HG03460 (cell line): Measurements from ENCODE around the gene PTPRG.
"Not testable (repeated sequence)": the region's sequence is repeated elsewhere in the genome, so short reads cannot be mapped to it uniquely, and the experiment has no call there.

ENCODE experiments used
- ATAC-seq: cut with Tn5 transposase; IDR thresholded peaks from one replicate; pipeline ENCODE4 v1.9.1; 2021; ENCODE audit not compliant: unreplicated experiment

PTPRG gene

DNA sequence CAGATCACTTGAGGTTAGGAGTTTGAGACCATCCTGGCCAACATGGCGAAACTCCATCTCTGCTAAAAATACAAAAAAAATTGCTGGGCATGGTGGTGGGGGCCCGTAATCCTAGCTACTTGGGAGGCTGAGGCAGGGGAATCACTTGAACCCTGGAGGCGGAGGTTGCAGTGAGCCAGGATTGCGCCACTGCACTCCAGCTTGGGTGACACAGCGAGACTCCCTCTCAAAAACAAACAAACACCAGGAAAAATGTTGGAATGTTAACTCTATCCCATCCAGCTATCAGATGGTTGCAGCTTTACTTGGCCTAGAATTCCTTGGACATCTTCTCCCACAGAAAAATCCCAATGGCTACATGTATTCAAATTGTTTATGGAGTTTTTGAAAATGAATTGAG, 254.9 kb downstream of the PTPRG start:
- not testable (repeated sequence) for ATAC-seq

DNA sequence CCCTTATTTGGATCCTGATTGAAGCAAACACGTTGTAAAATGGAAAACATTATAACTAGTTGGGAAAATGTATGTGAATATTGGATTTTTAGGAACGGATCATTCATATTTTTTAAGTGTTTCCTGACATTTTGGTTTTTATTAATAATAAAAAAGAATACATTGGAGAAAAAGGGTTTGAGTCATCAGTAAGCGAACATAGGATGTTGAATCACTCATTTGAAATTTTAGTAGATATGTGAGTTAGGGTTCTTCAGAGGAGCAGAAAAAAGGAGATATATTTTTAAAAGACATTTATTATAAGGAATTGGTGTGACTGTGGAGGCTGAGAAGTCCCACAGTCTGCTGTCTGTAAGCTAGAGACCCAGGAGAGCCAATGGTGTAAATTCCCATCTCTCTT, 258.5 kb downstream of the PTPRG start:
- ATAC-seq = no peak

DNA sequence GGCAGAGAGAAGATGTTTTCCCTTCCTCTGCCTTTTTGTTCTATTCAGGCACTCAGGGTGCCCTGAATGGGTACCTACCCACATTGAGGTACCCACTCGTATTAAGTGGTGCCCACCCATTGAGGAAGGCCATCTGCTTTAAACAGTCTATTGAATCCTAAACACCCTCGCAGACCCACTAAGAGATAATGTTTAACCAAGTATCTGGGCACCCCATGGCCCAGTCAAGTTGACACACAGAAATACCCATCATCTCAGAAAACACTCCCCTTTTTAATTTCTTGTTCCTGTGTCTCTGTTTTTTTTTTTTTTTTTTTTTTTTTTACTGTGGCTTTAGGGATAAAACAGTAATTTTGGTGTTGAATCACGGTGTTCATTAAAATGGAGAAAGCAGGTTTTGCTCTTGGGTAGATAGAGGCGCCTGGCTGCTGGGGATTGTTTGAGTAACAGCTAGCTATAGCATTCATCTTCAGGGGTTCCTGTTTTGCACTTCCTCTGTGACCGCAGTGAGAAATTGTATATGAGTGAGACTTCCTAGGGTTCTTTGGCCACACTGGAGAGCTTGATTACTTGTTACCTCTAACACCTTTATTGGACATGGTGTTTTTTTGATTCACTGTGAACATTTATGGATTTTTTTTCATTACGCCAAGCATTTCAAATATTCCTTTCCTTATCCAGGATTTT, 259.1 kb downstream of the PTPRG start:
- no peak for ATAC-seq

GRCh38 chr3:61821823-61822251, 260.5 kb downstream of the PTPRG start:
- no peak for ATAC-seq

GRCh38 chr3:61822588-61822987, 261.2 kb downstream of the PTPRG start:
- no peak for ATAC-seq

GRCh38 chr3:61824553-61825135, 263.3 kb downstream of the PTPRG start:
- no peak for ATAC-seq

- no peak for ATAC-seq
These were observed 264.8 kb downstream of the PTPRG start for GRCh38 chr3:61826161-61826560.

DNA sequence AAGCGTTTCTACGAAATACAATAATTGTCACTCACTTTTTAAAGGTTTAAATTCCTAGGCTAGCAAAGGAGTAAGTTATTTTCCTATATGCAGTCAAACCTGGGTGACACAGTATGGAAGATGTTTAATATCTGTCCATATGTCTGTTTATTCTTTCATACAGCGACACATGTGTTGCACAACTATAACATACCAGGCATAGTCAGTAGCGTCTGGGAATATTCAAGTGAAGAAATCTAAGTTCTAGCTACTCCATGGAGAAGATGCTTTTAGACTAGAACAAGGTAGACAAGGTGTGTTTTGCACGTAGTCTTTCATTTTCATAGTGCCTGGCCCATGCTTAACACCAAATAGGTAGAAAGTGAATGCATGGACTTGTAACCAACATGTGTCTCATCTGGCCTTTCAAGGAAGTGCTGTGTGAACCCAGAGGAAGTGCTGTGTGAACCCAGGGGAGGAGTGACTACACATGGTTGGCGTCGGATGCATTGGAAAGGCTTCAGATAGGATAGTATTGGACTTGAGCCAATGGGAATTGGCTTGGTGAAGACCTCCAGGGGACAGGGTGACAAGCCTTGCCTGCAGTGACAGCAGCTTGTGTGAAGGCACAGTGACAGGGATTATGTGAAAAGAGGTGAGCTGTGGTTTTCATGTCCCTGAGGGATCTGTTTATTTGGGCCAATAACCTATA, 267.0 kb downstream of the PTPRG start:
- ATAC-seq = no peak

DNA sequence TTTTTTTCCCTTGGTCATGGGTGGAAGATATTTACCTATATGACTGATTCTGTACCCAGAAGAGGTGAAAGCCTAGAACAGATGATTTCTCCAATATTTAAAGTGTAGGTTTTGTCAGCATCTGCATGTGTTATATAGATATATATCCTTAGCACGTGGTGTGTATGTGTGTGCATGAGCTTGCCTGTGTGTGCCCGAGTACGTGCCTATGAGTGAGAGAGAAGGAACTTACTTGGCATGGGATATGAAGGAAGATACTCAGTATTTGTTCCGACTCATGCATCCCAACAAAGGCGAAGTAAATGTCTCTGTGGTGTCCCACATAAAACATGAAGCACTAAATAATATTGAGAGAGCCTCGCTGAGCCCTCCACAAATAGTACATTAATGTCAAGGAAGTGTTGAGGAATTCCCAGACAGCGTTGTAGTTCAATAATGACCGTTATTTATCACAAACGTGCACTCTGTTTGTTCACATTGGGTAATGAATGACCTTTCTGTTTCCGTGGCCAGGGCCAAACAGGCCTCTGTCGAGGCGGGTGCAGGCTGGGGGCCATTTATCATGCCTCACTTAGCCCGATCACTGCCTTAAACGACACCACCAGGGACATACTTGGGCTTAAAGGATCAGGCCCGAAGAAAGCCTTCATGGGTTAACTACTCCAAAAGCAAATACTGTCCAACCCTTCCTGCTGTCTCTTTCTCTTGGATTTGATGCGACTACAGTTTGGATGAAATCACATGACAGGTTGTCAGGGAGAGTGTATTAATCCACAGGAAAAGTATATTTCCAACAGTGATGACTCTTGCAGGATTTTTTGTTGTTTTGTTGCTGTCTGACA, 267.7 kb downstream of the PTPRG start:
- no peak for ATAC-seq

DNA sequence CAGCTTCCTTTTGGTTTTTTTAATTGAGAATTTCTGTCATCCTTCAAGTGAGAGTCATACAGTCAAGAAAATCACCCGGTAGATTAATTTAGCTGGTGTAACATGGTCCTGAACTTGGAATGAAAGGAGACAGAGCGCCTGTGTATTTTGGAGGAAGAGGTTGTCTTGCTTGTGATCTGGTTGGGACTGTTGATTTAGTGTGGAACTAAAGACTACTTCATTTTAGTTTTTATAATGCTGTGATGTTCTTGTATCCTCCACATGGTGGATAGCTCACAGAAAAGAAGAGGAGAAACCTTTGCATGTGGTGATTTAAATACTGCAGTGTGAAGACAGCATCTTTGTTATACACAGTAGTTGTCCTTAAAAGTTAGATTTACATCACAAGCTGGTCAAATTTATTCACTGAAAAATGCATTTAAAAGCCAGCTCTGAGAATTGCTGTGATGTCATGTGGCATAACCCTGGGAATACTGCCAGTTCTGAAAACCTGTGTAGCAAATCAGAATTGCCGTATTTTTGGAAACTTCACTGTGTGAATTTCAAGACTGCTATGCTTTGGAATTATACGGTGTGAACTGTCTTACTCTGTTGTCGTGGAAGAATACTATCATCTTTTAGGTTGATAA, 268.5 kb downstream of the PTPRG start:
- ATAC-seq = no peak

DNA sequence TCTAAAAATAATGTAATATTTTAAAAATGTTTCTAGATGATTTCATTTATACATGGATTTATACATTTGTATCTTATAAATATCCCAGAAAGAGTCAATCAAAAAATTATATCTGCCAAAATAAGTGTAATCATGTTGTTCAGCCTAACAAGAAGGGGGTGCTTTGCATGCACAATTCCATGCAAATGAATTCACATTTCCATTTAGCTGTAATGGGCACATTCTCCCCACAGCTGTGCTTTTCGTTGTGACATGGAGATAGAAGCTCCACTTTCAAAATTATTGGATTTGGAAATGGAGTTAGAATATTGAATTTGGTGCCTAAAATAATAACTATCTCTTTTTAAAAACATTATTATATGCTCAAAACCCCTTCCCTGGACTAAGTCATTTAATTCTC, 270.6 kb downstream of the PTPRG start:
- ATAC-seq = no peak

DNA sequence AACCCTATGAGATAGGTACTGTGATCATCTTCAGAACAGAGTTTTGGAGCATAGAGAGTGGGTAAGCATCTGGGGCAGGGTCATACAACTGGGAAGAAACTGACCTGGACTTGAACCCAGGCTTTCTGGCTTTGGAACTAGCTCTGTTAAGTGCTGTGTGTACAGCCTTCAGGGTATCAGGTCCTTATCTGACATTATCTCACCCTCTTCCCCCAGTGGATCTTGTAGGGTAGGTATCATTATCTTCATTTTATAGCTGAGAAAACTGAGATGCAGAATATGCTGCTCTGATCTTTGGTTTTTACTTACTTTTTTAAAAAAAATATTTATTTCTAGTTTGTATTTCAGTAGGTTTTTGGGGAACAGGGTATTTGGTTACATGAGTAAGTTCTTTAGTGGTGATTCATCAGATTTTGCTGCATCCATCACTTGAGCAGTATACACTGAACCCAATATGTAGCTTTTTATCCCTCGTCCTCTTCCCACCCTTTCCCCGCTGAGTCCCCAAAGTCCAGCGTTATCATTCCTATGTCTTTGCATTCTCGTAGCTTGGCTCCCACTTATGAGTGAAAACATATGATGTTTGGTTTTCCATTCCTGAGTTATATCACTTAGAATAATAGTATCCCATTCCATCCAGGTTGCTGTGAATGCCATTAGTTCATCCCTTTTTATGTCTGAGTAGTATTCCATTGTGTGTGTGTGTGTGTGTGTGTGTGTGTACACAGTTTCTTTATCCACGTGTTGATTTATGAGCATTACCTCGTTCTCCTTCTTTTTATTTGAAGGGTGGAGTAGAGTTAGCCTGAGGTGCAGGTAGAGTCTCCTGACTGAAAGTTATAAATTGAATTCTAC, 271.2 kb downstream of the PTPRG start:
- no peak for ATAC-seq

- ATAC-seq = no peak
These were observed 277.9 kb downstream of the PTPRG start for GRCh38 chr3:61839256-61839655.

DNA sequence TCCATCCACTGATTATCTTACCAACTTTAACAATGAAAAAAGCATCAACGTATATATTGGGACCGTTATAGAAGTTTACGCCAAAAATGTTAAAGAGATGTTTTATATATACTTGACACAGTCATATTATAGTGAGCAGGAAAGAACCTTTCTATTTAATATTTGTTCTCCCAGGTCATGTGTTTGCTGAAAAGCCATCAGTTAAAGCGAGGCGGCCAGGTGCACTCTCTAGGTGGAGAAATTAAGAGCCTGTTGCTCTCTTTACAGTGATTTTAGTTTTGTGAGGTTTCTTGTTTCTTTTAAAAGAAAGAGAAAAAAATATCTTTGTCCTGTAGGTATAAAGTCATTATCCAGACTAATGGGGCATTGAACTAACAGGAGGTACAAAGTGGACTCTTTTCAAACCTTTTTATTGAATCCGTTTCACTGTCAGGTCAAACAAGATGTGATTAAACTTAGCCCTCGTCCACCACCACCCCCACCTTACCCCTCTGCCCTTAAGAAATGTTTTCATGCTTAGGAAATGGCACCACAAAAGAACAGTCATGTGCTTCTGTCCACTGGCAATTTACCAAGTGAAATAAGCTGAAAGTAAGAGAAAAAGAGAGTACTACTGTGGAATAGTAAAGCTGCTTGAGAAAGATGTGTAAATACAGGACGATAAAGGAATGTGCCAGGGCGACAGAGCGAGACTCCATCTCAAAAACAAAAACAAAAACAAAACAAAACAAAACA, 279.9 kb downstream of the PTPRG start:
- no peak for ATAC-seq

GRCh38 chr3:61841988-61842387, 280.6 kb downstream of the PTPRG start:
- no peak for ATAC-seq

- no peak for ATAC-seq
These were observed 283.0 kb downstream of the PTPRG start for GRCh38 chr3:61844346-61844745.

- ATAC-seq = no peak
These were observed 285.1 kb downstream of the PTPRG start for GRCh38 chr3:61846488-61846887.

- no peak for ATAC-seq
These were observed 286.6 kb downstream of the PTPRG start for GRCh38 chr3:61847784-61848462.

- no peak for ATAC-seq
These were observed 287.5 kb downstream of the PTPRG start for GRCh38 chr3:61848885-61849284.
